ENCODE measurements around the gene ZNF804B. TPM values are rescaled to one million over a fixed set of nuclear protein-coding genes. Genes with fewer than 3 reads are reported as not detected.

ZNF804B gene
- total RNA-seq, 1 donor = not detected

- no peak for DNase-seq (ENCODE audit: low read depth)
- no peak overlapping the region for H3K4me3 ChIP-seq (ENCODE audit: low read depth, low read length)
- no peak for TF ChIP-seq CTCF (IDR thresholded peaks at IDR 0.05; ENCODE audit: insufficient read depth, low read length)
Observed at GRCh38 chr7:88806280-88807037, 47.0 kb downstream of the ZNF804B start.

GRCh38 chr7:88818552-88818951 is 59.1 kb downstream of the ZNF804B start:
- no peak overlapping the region for H3K4me3 ChIP-seq (ENCODE audit: low read depth, low read length)
- TF ChIP-seq CTCF (IDR thresholded peaks at IDR 0.05; ENCODE audit: insufficient read depth, low read length) = no peak
- no peak for DNase-seq (ENCODE audit: low read depth)

GRCh38 chr7:88826222-88826621 is 66.7 kb downstream of the ZNF804B start:
- no peak for TF ChIP-seq CTCF (IDR thresholded peaks at IDR 0.05; ENCODE audit: insufficient read depth, low read length)
- no peak for DNase-seq (ENCODE audit: low read depth)
- no peak overlapping the region for H3K4me3 ChIP-seq (ENCODE audit: low read depth, low read length)

- no peak overlapping the region for H3K4me3 ChIP-seq (ENCODE audit: low read depth, low read length)
- TF ChIP-seq CTCF (IDR thresholded peaks at IDR 0.05; ENCODE audit: insufficient read depth, low read length) = peak; percentile 29
- DNase-seq (ENCODE audit: low read depth) = peak; percentile 1
Observed at GRCh38 chr7:88835147-88835728, 75.7 kb downstream of the ZNF804B start.

- no peak overlapping the region for H3K4me3 ChIP-seq (ENCODE audit: low read depth, low read length)
- DNase-seq (ENCODE audit: low read depth) = no peak
- no peak for TF ChIP-seq CTCF (IDR thresholded peaks at IDR 0.05; ENCODE audit: insufficient read depth, low read length)
Observed at GRCh38 chr7:88842201-88842600, 82.7 kb downstream of the ZNF804B start.

GRCh38 chr7:88845091-88845490 is 85.6 kb downstream of the ZNF804B start:
- H3K4me3 ChIP-seq (ENCODE audit: low read depth, low read length) = no peak overlapping the region
- DNase-seq (ENCODE audit: low read depth) = no peak
- no peak for TF ChIP-seq CTCF (IDR thresholded peaks at IDR 0.05; ENCODE audit: insufficient read depth, low read length)
